Activated gamma-delta T cell (primary cell): ENCODE measurements around the gene TTC23.
A peak's percentile ranks its signal among the peaks of the same experiment; 100 is the strongest.

Source experiments
- DNase-seq: peaks from one replicate; lab custom pipeline; 2025; lab: John Stamatoyannopoulos, UW
- total RNA-seq, 2 donors: gene quantifications; one replicate each; lab custom pipeline; 2026; lab: John Stamatoyannopoulos, UW

TTC23 gene
- 1.7 to 2.4 reads per million in 2 donors for total RNA-seq

DNA sequence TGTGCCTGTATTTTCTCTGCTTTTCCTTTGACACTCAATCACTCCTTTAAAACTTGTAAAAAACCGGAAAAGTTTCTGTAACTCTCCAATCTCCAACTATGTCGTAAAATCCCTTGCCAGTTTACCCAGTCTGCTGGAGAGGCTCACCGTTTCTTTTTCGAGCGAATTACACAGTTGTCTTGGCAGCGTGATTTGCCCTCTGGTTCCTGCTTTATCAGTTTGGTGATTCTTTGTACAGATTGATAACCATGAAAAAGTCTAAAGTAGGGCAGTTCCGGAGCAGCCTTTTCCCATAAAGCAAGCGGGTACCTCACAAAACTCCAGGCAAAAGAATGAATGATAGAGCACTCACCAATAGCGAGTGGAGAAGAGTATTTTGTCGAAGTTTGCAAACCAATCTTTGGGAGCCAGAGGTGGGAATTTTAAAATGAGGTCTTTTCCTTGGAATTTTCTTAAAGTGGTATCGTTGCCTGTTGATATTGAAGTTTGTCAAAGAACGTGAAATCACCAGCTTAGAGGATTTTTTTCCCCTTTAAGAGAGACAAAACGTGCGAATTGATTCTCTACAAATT lies at the start of gene TTC23:
Gene TTC23, minus strand, starts transcription at position 312 of the 572 bp plus-strand sequence. CDS start 20,869 bp downstream, outside the sequence.
- DNase-seq = no peak

- DNase-seq = no peak
Observed at GRCh38 chr15:99296386-99296785, 47.0 kb upstream of the TTC23 start.

DNA sequence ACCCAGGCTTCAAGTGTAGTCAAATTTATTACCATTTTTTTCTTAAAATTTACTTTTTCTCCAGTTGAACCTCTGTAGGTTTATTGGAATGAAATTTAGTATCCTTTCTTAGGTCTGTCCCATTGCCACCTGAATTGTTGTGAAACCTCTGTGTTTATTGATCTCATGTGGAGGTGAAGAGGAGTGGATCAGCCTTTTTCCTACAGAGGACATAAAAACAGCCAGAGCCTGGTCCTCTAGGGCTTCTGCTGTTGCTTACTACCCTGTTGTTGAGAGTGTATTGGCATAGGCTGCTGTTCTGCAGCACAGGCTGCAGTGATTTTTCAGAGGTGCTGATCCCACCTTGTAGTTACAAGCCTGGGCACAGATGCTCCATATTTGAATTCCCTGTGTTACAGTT lies 46.5 kb upstream of the TTC23 start:
- DNase-seq = no peak

- no peak for DNase-seq
Observed at GRCh38 chr15:99291643-99292042, 42.3 kb upstream of the TTC23 start.

DNA sequence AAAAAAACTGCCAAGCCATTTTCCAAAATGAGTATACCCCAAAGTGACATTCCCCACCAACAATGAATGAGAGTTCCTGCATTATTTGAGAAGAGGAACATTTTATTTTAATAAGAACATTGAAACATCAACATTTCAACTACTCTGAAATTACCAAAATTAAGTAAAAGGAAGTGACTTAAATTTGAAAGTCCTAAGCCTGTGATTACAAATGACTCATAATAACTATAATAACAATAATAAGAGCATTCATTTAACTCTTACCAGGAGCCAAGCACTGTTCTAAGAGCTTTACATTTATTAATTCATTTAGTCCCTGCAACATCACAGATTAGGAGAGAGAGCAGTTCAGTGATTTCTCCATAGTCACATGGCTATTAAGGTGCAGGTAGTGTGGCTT lies 34.3 kb upstream of the TTC23 start:
- no peak for DNase-seq

- DNase-seq = no peak
Observed at GRCh38 chr15:99282586-99282985, 33.2 kb upstream of the TTC23 start.

DNA sequence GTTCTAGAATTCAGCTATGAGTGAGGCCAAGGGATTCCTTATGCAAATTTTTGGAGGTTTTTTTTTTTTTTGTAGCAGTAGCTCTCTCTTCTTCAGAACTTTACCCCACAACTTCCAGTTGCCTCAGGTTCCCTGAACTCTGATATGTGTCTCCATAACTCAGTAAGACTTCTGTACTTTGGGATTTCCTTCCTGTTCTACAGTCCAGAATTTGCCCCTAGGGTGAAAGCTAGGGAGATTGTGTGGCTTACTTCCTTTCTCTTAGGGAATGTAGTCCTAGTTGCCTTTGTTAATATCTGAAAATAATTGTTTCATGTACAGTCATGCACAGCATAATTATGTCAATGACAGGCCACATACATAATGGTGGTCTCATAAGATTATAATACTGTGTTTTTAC lies 32.7 kb upstream of the TTC23 start:
- no peak for DNase-seq

DNA sequence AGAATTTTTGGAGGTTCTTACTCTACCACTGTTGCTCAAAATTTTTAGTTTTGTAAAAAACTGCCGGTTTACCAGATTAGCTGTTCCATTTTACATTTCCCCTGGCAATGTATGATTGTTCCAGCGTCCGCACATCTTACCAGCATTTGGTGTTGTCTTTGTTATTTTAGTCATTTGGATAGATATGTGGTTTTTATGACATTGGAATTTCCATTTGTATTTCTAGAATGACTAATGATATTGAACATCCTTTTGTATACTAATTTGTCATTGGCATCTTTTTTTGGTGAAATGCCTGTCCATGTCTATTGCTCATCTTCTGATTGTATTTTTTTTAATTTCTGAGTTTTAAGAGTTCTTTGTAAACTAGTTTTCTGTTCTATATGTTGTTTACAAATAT lies 30.4 kb upstream of the TTC23 start:
- DNase-seq = no peak

DNA sequence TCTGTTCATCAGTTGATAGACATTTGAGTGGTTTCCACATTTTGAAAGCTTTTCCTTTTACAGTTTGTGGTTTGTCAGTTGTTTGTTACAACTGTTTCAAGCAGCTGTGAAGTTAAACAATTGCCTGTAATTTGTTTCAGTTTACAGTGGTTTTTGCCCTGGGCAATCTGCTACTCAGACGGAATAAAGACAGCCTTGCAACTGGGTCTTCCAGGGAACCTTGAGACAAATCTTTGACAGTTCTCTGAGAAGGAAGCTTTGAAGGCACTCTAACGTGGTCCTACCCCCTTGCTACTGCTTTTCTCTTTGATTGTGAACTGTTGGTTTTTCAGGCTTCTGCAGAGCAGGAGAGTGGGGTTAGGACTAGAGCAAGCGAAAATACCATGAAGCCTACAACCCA lies 29.9 kb upstream of the TTC23 start:
- DNase-seq = no peak

GRCh38 chr15:99275525-99276128 lies 26.2 kb upstream of the TTC23 start:
- DNase-seq = no peak

DNA sequence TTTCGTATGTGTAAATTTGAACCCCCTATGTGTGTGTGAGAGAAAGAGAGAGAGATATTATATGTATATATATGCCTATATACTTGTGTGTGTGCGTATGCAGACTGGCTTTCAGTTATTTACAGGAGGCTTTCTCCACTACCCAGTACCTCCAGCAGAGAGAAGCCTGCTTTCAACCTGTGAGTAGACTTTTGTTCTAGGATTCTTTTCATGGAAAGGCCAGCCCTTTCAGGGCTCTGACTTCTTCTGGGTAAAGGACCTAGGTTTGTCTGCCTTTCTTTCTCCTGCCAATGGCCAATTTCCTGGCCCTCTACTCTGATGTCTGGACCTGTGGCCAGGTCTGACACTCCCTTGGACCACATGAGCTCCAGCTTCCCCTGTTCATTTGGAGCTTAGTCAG lies 25.7 kb upstream of the TTC23 start:
- no peak for DNase-seq

DNA sequence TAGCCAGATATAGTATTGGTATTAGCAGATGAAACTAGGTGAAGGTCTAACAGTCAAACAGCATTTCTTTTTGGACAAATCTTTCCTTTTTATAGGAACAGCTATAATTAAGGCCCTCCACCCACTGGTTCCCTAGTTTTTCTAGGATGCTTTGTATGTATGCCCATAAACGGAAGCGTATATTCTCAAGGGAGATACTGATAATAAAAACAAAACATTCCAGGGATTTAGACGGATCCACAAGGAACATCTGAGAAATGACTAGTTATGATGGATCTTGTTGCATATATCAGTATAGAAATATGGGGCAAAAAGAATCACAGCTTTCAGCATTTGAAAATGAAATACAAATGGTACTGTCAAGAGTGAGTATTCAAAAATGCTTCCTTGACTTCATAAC lies 24.4 kb upstream of the TTC23 start:
- DNase-seq = no peak

- no peak for DNase-seq
Observed at GRCh38 chr15:99268431-99268830, 19.1 kb upstream of the TTC23 start.

- DNase-seq = no peak
Observed at GRCh38 chr15:99267957-99268356, 18.6 kb upstream of the TTC23 start.

DNA sequence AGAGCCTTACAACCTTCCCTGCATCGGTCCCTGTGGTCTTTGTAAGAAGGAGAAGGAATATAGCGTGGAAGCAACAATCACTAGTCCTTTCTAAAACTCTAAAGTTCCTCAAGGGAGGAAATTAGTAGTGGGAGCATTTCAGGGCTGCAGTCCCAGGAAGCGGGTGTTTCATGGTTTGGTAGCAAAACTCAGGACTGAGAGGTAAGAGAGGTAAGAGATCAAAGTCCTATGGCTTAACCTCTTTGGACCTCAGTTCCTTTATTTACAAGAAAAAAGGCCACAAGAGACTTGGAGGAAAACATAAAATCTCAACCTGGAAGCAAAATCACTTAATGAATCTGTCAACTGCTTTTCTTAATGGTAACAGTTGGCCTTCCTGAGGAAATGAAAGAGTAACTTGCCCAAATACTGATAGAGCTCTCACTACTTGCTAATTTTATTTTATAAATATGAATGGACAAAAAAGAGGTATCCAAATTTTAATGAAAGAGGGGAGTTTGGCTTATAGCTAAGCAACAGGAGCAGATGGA lies 16.2 kb upstream of the TTC23 start:
- no peak for DNase-seq

- no peak for DNase-seq
Observed at GRCh38 chr15:99264125-99264524, 14.7 kb upstream of the TTC23 start.

- DNase-seq = no peak
Observed at GRCh38 chr15:99257107-99257750, 7.8 kb upstream of the TTC23 start.

DNA sequence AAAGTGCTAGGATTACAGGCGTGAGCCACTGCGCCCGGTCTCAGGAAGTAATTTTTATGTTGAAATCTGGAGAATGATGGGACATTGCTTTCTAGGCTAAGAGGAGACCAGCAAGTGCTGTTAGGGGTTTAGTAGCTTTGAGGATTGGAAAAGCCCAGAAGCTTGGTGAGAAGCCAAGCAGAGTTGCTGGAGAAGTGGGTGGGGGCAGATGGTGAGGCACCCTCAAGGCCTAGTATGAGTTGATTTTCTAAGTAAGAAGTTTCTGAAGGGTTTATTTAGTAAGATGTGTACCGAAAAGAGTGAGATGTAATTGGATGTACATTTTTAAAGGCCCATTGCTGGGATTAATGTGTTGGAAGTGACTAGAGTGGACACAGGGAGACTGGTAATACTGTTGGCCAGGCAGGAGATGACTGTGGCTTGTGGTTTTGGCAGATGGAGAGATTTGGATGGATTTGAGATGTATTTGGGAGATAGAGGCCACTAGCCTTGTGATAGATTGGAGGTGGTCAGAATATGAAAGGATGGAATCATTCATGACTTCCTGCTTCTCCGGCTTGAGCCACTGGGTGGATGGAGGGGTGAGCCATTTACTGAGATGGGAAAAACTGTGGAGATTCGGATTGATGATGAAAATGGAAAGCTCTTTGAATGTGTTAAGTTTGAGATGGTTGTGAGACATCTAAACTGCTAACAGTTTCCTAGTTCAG lies 4.2 kb upstream of the TTC23 start:
- no peak for DNase-seq

- no peak for DNase-seq
Observed at GRCh38 chr15:99252326-99252725, 2.9 kb upstream of the TTC23 start.

DNA sequence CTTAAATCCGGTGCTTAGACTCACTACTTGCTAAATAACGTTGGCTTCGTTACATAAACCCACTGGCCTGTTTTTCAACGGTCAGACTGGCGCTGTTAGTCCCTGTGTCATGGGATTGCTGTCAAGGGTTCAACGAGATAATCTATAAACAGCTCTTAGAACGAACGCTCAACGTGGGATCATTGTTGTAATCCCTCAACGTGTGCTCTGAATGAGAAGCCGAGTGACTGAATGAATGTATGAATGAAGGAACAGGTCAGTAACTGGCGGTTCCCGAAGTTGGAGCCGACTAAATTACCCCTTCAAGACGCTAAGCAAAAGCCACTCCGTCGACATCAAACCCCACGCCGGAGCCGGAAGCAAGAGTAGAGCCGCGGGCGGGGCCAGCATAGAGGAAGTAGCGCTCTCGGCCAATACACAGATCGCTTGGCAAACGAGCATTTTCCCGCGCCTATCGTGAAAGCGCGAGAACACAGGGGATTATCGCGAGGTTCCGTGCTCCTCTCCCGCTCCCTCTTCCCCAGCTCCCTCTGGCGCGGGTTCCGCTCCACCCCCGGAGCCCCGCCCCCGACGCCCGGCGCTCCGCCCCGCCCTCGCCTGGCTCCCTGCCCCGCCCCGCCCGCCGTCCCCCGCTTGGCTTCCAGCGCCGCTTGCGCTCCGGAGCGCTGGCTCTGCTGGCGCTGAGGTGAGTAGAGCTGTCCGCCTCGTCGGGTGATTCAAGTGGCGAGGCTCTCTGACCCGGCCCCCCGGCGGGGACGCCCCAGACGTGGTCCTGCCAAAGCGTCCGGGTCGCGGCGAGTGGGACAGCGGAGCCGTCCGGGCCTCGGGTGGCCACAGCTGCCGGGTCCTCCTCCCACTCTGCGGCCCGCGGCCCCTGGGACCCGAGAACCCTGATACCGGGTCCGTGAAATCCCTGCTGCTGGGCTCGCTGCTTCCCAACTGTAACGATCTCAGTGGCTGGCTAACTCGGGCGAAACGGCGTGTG lies 1.8 kb upstream of the TTC23 start, which contains the start of gene LRRC28:
Gene LRRC28, plus strand, starts transcription at position 625 of the 985 bp plus-strand sequence. CDS start 4,477 bp downstream, outside the sequence.
- DNase-seq = peak; percentile 76

GRCh38 chr15:99250494-99250856 lies 1.1 kb upstream of the TTC23 start:
- no peak for DNase-seq
